Dedifferentiated amniotic fluid mesenchymal stem cell (primary cell): ENCODE results near the gene SPTAN1.

Source experiments
- DNase-seq: peaks from one replicate; pipeline ENCODE4 v3.0.0-alpha.2; 2016; ENCODE audit errors: extremely low spot score

The SPTAN1 gene

DNA sequence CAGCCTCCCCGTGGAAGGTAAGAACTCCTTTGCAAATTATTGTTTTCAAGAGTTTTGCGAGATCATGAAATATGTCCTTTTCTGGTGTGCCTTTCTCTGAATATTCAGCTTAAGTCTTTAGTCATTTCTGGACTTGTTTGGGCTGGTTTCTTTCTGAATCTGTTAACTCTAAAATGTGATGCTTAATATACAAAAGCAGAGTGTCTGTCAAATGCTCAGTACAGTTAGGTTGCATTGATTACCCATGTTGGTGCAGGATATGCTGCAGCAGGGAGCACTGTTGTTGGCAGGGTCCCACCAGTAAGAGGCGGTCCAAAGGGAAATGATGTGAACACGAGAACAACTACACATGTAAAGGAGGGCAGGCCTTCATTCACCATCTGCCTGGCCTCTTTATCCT, 47.7 kb downstream of the SPTAN1 start:
- DNase-seq = no peak

DNA sequence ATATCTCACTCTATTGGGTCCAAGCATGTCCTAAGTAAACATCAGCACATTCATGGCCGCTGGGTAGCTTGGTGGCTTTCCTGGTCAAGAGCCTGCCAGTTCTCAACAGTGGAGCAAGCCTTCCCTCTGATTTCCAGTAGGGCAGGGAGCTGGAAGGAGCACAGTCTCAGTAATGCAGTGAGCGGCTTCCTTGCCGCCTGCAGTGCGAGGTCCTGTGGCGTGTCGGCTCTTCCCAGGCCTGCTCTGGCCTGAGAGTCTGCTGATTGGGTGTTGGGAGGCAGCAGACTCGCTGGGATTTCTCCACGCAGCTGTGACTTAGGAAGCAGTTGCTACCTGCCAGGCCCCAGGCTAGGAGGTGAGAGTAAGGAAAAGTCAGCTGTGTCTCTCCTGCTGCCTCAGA, 51.3 kb downstream of the SPTAN1 start:
- DNase-seq = no peak

DNA sequence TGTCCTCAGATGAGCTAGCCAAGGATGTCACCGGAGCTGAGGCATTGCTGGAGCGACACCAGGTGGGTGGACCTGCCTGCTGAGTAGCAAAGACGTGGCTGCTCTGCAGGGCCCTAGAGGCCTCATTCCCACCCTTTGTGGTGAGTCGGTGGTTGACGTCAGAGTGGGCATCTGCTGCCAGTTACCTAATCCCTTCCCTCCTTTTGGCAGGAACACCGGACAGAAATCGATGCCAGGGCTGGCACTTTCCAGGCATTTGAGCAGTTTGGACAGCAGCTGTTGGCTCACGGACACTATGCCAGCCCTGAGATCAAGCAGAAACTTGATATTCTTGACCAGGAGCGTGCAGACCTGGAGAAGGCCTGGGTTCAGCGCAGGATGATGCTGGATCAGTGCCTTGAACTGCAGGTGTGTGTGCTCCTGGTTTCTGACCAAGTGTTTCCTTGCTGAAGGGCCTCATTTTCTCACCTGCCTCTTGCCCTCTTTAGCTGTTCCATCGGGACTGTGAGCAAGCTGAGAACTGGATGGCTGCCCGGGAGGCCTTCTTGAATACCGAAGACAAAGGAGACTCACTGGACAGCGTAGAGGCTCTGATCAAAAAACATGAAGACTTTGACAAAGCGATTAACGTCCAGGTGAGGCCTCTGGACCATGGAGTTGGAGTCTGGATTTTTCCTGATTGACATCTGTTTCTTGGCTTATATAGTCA, 55.4 kb downstream of the SPTAN1 start:
- DNase-seq = no peak

DNA sequence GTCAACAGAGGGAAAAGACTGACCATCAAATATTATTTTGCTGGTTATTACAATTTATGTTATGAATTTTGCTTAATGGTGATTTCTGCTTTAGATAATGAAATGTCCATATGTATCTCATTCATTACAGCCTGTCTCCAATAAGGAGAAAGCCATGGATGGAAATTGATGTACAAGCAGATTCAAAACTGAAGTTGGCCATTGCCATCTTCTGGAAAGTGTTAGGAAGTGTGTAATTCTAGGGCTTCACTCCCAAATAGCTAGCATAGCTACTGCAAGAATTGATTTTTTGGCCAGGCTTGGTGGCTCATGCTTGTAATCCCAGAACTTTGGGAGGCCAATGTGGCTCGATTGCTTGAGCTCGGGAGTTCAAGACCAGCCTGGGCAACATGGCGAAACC, 58.5 kb downstream of the SPTAN1 start:
- no peak for DNase-seq

DNA sequence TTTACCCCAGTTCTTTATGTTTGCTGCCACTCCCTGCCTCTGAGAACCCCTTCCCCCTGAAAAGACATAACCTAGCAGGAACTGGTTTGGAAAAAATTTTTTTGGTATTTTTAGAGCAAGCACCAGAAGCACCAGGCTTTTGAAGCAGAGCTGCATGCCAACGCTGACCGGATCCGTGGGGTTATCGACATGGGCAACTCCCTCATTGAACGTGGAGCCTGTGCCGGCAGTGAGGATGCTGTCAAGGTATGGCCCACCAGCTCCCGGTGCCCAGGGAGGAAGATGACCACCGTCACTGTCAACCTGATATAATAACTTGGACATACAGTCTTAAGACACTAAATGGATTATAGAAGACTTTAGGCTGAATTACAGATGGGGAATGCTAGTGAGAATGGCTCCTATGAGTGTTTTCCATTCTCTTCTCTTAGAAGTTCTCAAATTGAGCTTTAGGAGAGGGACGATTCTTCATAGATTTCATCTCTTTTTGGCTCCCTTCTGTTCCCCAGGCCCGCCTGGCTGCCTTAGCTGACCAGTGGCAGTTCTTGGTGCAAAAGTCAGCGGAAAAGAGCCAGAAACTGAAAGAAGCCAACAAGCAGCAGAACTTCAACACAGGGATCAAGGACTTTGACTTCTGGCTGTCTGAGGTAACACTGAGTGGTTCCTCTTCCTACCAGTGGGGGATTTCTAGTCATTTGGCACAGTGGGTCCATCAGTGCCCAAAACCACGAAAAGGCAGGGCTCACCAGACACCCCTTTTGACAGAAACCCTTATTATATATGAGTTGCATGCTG, 59.4 kb downstream of the SPTAN1 start:
- DNase-seq = no peak

DNA sequence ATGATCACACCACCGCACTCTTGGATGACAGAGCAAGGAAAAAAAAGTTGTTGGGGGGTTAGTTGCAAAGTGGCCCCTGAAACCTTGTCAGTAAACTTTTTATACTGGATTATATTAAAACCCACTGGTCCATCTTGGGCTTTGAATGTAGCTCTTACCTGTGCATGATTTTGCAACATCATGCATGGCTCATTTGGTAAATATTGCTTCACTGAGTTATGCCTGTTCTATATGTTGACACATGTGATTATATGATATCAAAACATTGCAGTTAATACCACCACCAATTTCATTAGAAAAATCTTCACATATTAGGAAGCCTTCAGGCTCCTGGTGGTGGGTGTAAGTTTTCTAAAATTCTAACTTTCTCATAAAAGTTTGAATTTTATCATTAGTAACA, 62.3 kb downstream of the SPTAN1 start:
- DNase-seq = no peak

DNA sequence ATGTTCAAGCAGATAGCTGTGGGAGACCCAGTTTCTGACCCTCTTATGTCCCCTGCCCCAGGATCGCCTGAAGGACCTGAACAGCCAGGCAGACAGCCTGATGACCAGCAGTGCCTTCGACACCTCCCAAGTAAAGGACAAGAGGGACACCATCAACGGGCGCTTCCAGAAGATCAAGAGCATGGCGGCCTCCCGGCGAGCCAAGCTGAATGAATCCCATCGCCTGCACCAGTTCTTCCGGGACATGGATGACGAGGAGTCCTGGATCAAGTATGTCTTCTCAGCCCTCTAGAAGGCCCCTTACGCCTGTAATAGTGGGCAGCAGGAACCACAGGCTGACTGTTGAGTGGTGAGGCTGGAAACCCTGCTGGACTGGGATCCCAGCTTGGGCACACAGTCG, 63.2 kb downstream of the SPTAN1 start:
- DNase-seq = no peak

DNA sequence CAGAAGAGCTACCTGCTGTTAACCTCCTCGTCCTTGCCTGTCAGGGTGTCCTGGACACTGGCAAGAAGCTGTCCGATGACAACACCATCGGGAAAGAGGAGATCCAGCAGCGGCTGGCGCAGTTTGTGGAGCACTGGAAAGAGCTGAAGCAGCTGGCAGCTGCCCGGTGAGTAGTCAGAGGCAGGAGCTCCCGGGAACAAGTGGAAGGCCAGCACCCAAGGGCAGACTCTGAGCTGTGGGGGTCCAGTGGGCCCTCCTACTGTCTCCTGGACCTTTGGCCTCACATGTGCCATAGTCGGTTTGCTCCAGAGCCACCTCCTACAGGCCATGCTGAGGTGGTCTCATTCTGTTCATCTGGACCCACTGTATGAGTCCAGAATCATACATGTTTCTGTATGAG, 65.6 kb downstream of the SPTAN1 start:
- no peak for DNase-seq

DNA sequence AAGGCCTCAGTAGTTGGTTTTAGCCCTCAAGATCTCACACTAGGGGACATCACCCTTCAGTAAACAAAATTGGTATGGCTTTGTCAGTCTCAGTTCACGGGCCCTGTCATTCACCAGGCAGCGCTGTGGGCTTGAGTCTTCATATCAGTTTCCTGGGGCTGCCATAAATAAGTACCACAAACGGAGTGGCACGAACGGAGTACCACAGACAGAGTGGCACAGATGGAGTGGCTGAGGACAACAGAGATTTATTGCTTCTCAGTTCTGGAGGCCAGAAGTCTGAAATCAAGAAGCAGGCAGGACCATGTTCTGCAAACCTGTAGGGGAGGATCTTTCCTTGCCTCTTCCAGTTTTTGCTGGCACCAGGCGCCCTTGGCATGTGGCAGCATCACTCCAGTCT, 66.7 kb downstream of the SPTAN1 start:
- no peak for DNase-seq

DNA sequence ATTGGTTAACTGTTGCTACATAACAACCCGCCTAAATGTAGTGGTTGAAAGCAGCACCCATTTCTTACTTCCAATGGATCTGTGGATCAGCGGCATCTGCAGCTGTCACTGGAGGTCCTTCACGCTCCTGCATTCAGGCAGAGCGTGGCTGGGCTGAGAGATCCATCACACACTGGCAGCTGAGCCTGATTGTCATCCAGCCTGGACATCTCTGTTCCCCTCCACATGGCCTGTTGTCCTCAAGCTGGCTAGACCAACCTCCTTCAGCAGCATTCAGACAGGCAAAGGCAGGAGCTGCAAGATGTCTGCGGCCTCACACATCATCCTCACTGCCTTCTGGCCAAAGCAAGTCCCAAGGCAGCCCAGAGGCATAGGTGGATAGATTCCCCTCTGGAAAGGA, 67.4 kb downstream of the SPTAN1 start:
- no peak for DNase-seq

DNA sequence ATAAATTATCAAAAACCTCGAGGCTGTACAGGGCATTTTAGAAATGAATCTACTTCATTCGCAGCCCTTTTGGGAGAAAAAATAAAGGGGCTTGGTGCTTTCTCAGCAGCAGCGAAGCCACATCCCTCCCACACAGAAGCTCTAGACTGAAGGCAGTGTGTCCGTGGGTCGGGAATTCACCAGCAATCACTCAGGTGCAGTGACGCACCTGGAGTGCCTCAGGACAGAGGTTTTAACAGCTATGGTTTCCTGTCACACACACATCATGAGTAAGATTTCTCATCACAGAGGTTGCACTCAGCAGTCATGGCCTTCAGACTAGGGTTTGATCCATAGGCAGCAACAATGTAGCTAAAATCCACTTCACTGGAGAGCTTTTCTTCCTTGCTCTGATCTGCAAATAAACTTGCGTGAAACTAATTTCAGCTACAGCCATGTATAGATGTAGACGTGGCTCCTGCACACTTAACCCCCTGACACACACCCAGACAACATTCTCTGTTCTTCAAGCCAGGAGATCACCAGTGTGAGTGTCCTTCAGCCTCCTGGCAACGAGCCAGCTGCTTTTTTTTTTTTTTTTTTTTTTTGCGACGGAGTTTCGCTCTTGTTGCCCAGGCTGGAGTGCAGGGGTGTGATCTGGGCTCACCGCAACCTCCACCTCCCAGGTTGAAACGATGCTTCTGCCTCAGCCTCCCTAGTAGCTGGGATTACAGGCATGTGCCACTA, 69.5 kb downstream of the SPTAN1 start:
- DNase-seq = no peak

DNA sequence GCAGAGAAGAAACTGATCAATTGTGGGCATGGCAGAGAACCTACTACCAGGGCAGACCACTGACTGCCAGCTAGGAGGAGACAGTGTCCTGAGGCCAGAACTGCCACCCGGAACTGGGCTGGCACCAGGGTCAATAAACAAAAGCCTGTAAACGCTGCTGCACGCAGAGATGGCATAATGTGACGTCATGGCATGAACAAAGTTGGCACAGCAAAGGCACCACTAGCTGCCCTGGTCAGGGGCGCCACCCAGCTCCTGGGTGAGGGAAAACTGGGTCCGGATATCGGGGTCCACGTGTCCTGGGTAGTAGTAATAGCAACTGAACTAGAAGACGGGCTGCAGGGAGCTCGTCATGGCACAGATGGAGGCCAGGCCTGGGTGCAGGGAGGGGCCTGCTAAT, 72.2 kb downstream of the SPTAN1 start:
- DNase-seq = no peak

DNA sequence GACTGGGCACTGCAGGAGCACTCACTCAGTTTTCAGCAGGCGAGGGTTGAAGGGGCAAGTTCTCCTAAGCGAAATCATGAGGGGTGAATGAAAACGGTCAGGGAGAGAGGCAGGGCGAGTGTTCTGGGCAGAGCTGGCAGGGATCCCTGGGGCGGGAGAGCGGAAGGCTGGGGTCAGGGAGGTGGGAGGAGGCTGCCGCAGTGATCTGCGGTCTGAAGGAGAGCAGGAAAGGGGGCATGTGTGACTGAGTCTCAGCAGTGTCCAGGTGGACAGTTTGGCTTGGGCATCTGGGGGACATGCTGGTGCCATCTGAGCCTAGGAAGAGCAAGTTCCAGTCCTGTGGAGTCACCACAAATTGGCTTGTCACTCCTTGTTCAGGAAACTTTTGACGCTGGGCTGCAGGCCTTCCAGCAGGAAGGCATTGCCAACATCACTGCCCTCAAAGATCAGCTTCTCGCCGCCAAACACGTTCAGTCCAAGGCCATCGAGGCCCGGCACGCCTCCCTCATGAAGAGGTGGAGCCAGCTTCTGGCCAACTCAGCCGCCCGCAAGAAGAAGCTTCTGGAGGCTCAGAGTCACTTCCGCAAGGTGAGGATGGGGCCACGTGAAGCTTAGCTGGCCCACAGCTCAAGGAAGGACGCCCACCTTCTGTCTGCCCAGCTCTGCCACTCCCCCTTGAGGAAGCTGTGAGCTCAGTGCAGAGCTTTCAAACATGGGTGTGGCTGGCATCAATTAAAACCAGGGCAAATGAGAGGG, 73.2 kb downstream of the SPTAN1 start:
- no peak for DNase-seq

DNA sequence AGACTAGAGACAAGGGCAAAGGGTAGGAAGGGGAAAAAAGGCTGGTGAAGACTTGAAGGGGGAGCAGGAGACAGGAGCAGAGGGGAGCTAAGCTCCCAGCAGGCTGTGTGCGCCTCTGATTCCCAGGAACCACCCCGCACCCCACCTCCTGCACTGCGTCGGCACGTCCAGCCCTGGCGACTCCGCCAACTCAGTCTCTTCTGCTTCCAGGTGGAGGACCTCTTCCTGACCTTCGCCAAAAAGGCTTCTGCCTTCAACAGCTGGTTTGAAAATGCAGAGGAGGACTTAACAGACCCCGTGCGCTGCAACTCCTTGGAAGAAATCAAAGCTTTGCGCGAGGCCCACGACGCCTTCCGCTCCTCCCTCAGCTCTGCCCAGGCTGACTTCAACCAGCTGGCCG, 73.8 kb downstream of the SPTAN1 start:
- DNase-seq = no peak

DNA sequence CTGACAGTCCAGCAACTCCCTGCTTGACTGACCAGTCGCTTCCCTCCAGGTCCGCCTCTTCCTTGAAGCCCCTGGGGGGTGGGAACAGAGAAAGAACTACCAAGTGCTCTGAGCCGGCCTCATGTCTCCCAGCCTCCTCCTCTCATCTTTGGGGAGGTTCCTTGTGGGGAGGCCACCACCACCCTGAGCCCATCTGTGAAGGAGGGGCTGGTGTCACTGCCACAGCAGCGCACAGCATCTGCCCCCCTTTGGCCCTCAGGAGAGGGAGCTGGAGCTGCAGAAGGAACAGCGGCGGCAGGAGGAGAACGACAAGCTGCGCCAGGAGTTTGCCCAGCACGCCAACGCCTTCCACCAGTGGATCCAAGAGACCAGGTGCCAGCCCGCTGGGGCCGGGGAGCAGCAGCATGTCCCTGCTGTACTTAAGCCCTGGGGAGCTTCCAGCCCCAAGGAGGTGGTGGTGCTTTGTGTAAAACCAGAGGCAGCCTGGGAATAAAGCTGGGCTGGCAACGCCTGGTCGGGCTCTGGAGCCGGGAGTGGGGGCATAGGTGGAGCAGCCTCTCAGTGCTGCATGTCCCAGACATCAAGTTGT, 74.8 kb downstream of the SPTAN1 start:
- DNase-seq = no peak

DNA sequence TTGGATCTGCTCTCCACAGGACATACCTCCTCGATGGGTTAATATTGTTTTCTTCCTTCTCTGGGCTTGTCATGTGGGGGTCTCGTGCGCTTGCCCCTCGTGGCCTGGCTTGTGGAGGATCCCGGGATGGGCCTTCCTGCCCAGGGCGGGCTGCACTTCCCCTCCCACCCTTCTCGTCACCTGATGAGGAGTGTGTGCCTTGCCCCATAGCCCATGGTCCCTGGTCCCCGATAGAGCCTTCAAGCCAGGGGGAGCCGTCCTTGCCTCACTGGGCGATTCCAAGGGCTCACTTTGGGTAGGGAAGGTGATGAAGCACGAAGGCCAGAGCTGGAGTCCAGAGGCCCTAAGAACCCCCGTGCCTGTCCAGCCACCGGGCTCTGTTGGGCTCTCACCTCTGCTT, 75.5 kb downstream of the SPTAN1 start:
- DNase-seq = no peak

DNA sequence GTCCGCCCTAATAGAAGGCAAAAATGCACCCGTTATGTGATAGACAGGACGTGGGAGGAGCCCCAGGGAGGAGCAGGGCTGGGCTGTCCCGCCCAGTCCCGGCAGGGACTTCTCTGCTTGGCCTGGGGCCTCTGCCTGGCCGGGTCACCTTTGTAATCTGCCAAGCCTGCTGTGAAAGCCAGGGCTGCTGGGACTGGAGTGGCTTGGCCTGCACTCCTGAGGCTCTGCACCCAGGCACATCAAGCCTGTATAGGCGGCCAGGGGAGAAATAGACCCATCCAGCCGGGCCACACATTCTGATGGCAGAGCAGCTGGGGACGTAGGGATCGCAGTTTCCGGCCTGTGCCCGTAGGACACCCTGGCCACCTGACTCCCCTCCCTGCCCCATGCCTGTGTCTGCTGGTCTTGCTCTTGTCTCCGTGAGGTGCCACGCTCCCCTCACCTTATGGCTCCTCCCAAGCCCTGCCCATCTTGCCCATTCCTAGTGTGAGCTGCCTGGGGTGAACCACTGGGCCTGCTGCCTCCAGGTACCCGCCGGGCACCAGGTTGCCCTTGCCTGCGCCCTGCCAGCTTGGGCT, 76.2 kb downstream of the SPTAN1 start:
- DNase-seq = no peak

DNA sequence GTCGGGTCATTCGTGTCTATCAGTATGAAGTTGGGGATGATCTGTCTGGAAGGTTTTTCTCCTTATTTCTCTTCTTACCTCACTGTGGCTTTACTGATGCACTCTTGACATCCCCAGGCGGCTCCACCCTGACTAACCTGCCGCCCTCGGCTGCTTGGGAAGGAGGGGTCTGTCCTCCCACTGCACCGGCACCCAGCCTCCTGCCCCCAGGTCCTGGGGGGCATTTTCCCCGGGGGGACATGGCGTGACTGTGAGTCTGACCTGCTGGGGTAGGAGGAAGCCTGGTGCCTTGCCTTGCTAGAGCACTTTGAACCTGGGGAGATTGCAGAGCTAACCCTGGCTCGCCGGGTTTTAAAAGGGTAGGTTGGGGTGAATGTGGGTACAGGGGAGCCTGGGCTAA, 76.7 kb downstream of the SPTAN1 start:
- no peak for DNase-seq

DNA sequence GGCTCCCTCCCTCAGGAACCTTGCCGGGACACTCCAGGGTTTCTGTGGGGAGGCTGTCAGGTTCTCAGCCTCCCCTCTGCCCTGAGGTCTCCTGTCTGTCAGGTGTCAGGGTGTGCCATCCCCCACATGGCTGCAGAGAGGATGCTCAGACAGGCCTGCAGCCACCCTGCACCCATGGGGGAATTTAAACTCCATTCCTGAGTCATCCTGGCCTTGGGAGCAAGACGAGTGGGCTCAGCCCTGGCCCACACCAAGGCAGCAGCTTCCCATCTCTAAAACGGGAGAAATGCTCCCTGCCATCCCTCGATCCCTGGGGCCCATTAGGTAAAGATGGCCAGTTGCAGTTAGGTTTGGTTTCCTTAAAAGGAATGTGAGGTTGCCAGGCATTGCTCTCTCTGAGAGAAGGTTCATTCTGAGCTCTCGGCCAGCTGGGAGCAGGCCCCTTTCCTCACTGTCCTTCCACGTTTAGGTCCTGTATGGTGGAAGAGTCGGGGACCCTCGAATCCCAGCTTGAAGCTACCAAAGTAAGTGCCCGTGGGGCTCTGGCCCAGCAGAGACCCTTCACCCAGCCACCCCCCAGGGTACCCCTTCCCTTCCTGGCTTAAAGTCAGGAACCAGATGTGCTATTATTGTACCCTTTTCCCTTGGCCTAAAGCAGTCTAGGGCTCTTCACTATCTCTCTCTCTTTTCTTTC, 77.6 kb downstream of the SPTAN1 start:
- no peak for DNase-seq

DNA sequence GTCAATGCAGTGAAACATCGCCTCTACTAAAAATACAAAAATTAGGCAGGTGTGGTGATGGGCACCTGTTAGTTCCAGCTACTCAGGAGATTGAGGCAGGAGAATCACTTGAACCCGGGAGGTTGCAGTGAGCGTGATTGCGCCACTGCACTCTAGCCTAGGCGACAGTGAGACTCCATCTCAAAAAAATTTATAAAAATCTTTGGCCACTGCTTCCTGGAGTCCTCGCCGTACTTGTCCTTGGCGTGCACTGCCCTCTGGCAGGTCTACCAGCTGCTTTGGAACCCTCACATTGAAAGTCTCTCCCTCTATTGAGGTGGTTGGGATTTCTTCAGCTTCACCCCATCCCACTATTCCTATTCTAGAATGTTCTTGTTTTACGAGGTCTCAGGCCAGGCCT, 79.2 kb downstream of the SPTAN1 start:
- no peak for DNase-seq

DNA sequence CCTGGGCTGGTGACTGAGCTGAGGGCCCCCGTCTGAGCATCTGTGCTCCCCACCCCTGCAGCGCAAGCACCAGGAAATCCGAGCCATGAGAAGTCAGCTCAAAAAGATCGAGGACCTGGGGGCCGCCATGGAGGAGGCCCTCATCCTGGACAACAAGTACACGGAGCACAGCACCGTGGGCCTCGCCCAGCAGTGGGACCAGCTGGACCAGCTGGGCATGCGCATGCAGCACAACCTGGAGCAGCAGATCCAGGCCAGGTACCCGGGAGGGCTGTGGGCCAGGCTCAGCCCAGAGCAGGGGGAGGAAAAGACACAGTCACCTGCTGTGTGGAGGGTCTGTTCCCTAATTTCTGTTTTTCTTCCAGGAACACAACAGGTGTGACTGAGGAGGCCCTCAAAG, 79.7 kb downstream of the SPTAN1 start:
- no peak for DNase-seq
